Neural cell (in vitro differentiated cells): ENCODE results near the gene OXSR1. TPM values are rescaled to one million over a fixed set of nuclear protein-coding genes. Genes with fewer than 3 reads are reported as not detected.

Experiments used
- H2AFZ ChIP-seq: fragments of 200-600, 300-800 bp; sonication (generic), shearing (Covaris generic); 2 replicates; pipeline ENCODE4 v1.6.0; 2014; ENCODE audit warnings: low read depth, mild to moderate bottlenecking, antibody characterized with exemption, low read length, moderate library complexity
- H3F3A ChIP-seq: fragments of 200-600 bp; shearing (Covaris generic); 2 replicates; pipeline ENCODE4 v1.6.1; 2016; ENCODE audit warnings: mild to moderate bottlenecking, moderate library complexity, mixed read lengths, antibody characterized with exemption, low read length; ENCODE audit not compliant: insufficient read depth, poor library complexity, severe bottlenecking
- H3K27ac ChIP-seq: fragments of 200-600, 300-800 bp; sonication (generic), shearing (Covaris generic); 2 replicates; pipeline ENCODE4 v1.5.1; 2014; ENCODE audit warnings: mild to moderate bottlenecking, low read length, moderate library complexity
- H3K27me3 ChIP-seq: fragments of 300-800, 200-600 bp; sonication (generic), shearing (Covaris generic); 2 replicates; pipeline ENCODE4 v1.6.0; 2014; ENCODE audit warnings: mild to moderate bottlenecking, low read depth, low read length, moderate library complexity; ENCODE audit not compliant: insufficient read depth
- H3K36me3 ChIP-seq: fragments of 300-800, 200-600 bp; sonication (generic), shearing (Covaris generic); 2 replicates; pipeline ENCODE4 v1.5.1; 2014; ENCODE audit warnings: mild to moderate bottlenecking, antibody characterized with exemption, low read length, moderate library complexity; ENCODE audit not compliant: insufficient read depth
- H3K4me2 ChIP-seq: fragments of 300-800, 200-600 bp; sonication (generic), shearing (Covaris generic); 2 replicates; pipeline ENCODE4 v1.6.0; 2014; ENCODE audit warnings: mild to moderate bottlenecking, low read length
- H3K4me3 ChIP-seq: fragments of 300-800, 200-600 bp; sonication (generic), shearing (Covaris generic); 2 replicates; pipeline ENCODE4 v1.5.1; 2014; ENCODE audit warnings: mild to moderate bottlenecking, low read length, moderate library complexity
- H3K79me2 ChIP-seq: fragments of 200-600 bp; shearing (Covaris generic); replicated peaks from 2 replicates; pipeline ENCODE4 v1.6.0; 2014; ENCODE audit warnings: mild to moderate bottlenecking, low read length, moderate library complexity; ENCODE audit not compliant: insufficient read depth
- H3K9ac ChIP-seq: fragments of 300-800, 200-600 bp; sonication (generic), shearing (Covaris generic); 2 replicates; pipeline ENCODE4 v1.6.1; 2016; ENCODE audit warnings: mild to moderate bottlenecking, low read length, mixed read lengths
- H3K9me2 ChIP-seq: fragments of 200-600 bp; shearing (Covaris generic); 2 replicates; pipeline ENCODE4 v1.6.1; 2016; ENCODE audit warnings: mild to moderate bottlenecking, low read length, mixed read lengths; ENCODE audit not compliant: insufficient read depth
- H3K9me3 ChIP-seq: fragments of 200-600, 300-800 bp; sonication (generic), shearing (Covaris generic); 2 replicates; pipeline ENCODE4 v1.6.1; 2016; ENCODE audit warnings: mild to moderate bottlenecking, mixed run types, low read length, moderate library complexity, mixed read lengths
- H4K20me1 ChIP-seq: fragments of 200-600 bp; shearing (Covaris generic); 2 replicates; pipeline ENCODE4 v1.6.1; 2016; ENCODE audit warnings: mild to moderate bottlenecking, mixed run types; ENCODE audit not compliant: insufficient read depth
- EP300 ChIP-seq: fragments of 450-650 bp; conservative IDR thresholded peaks from 2 replicates; pipeline ENCODE4 v1.6.1; 2014; ENCODE audit warnings: antibody characterized with exemption, mild to moderate bottlenecking, moderate library complexity; ENCODE audit not compliant: poor library complexity, severe bottlenecking
- EZH2 ChIP-seq: fragments of 200-600, 300-800 bp; shearing (Covaris generic), sonication (generic); IDR thresholded peaks from 2 replicates; pipeline ENCODE4 v1.6.1; 2014; ENCODE audit warnings: antibody characterized with exemption, low read length, borderline replicate concordance, mild to moderate bottlenecking; ENCODE audit not compliant: insufficient read depth, poor library complexity, severe bottlenecking
- MXI1 ChIP-seq: fragments of 450-650 bp; conservative IDR thresholded peaks from 2 replicates; pipeline ENCODE4 v1.6.1; 2014; ENCODE audit warnings: antibody characterized with exemption, mild to moderate bottlenecking; ENCODE audit not compliant: poor library complexity, severe bottlenecking
- POLR2AphosphoS5 ChIP-seq: IDR thresholded peaks from 2 replicates; pipeline ENCODE4 v1.6.1; 2012
- RAD21 ChIP-seq: fragments of 450-650 bp; conservative IDR thresholded peaks from 2 replicates; pipeline ENCODE4 v1.6.1; 2014; ENCODE audit warnings: antibody characterized with exemption, mild to moderate bottlenecking, moderate library complexity
- REST ChIP-seq: IDR thresholded peaks from 2 replicates; pipeline ENCODE4 v1.6.1; 2012; ENCODE audit warnings: borderline replicate concordance
- SMC3 ChIP-seq: fragments of 450-650 bp; conservative IDR thresholded peaks from 2 replicates; pipeline ENCODE4 v1.6.1; 2014; ENCODE audit warnings: antibody characterized with exemption, mild to moderate bottlenecking, moderate library complexity; ENCODE audit not compliant: poor library complexity
- TAF1 ChIP-seq: IDR thresholded peaks from 2 replicates; pipeline ENCODE4 v1.6.1; 2012; ENCODE audit warnings: low read depth
- polyA plus RNA-seq: library from polyadenylated mRNA; depleted of rRNA; stranded (reverse); fragments of >200 nt; gene quantifications from 2 replicates; pipeline ENCODE4 v1.2.3, GENCODE V29; 2014
- TF ChIP-seq, protein P1 (sequence below): fragments of 450-650 bp; IDR thresholded peaks from 2 replicates; pipeline ENCODE4 v1.5.1; 2014; ENCODE audit warnings: antibody characterized with exemption, mild to moderate bottlenecking, moderate library complexity; ENCODE audit not compliant: poor library complexity, severe bottlenecking

The OXSR1 gene
- polyA plus RNA-seq, 1 donor from 2014 or later: 50.8 TPM

DNA sequence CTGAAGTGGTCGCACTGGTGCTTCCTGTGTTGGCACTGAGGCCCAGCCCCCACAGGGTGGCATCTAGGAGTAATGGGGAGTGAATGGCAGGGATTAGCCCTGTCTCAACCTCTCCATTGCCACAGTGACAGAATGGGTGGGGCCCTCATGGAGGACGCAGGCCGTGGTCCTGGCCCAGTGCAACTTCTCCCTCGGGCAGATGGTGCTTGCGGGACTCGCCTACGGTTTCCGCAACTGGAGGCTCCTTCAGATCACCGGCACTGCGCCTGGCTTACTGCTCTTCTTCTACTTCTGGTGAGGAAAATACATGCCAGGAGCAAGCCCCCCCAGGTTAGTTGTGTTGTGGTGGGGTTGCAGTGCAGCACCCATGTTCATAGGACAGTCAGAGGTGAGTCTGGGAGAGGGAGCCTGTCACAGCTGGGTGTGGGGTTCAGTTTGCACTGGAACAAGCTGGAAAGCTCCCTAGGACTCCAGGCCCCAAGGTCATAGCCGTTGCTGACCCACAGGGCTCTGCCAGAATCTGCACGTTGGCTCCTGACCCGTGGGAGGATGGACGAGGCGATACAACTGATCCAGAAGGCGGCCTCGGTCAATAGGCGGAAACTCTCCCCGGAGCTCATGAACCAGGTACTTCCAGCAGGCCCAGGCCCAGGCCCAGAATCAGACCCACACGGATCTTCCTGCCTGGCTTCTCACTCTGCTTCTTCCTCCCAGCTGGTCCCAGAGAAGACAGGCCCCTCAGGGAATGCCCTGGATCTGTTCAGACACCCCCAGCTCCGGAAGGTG, 109.7 kb downstream of the OXSR1 start:
- Histone ChIP-seq H3K27ac (no peak overlapping the region), H3K79me2 (no peaks in the 10 kb centered on the region), H3K9ac (no peak overlapping the region), H2AFZ (no peak overlapping the region), H3K27me3 (no peaks in the 10 kb centered on the region), H3K36me3 (no peaks in the 10 kb centered on the region), H3K9me3 (no peaks in the 10 kb centered on the region), H3K9me2 (no peaks in the 10 kb centered on the region), H3K4me2 (no peak overlapping the region), H3F3A (no peaks in the 10 kb centered on the region), H4K20me1 (no peaks in the 10 kb centered on the region), H3K4me3 (no peak overlapping the region)
- TF ChIP-seq SMC3 (no peak), RAD21 (no peak), REST (no peak), TAF1 (no peak), MXI1 (no peak), EZH2 (no peak), EP300 (no peak), POLR2AphosphoS5 (no peak)
- TF ChIP-seq, protein P1, sequence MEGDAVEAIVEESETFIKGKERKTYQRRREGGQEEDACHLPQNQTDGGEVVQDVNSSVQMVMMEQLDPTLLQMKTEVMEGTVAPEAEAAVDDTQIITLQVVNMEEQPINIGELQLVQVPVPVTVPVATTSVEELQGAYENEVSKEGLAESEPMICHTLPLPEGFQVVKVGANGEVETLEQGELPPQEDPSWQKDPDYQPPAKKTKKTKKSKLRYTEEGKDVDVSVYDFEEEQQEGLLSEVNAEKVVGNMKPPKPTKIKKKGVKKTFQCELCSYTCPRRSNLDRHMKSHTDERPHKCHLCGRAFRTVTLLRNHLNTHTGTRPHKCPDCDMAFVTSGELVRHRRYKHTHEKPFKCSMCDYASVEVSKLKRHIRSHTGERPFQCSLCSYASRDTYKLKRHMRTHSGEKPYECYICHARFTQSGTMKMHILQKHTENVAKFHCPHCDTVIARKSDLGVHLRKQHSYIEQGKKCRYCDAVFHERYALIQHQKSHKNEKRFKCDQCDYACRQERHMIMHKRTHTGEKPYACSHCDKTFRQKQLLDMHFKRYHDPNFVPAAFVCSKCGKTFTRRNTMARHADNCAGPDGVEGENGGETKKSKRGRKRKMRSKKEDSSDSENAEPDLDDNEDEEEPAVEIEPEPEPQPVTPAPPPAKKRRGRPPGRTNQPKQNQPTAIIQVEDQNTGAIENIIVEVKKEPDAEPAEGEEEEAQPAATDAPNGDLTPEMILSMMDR: no peak

DNA sequence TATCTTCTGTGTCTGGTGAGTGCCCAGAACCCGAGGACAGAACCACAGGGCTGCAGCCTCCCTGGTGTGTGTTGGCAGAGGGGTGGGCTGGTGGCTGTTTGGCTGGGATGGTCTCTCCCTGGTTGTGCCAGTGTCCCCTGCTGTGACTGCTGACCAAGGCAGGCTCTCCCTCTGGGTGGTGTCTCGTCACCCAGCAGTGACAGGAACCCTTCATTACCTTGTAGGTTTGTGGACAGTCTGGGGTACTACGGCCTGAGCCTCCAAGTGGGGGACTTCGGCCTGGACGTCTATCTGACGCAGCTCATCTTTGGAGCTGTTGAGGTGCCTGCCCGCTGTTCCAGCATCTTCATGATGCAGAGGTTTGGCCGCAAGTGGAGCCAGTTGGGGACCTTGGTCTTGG, 110.3 kb downstream of the OXSR1 start:
- Histone ChIP-seq H3K4me3 (no peak overlapping the region), H3K4me2 (no peak overlapping the region), H3K27me3 (no peaks in the 10 kb centered on the region), H3F3A (no peaks in the 10 kb centered on the region), H3K27ac (no peak overlapping the region), H3K9me3 (no peaks in the 10 kb centered on the region), H3K9me2 (no peaks in the 10 kb centered on the region), H2AFZ (no peak overlapping the region), H4K20me1 (no peaks in the 10 kb centered on the region), H3K9ac (no peak overlapping the region), H3K79me2 (no peaks in the 10 kb centered on the region), H3K36me3 (no peaks in the 10 kb centered on the region)
- no peak for TF ChIP-seq MXI1
- TF ChIP-seq EZH2: no peak
- TF ChIP-seq RAD21: no peak
- TF ChIP-seq, protein P1: no peak
- no peak for TF ChIP-seq EP300
- no peak for TF ChIP-seq POLR2AphosphoS5
- no peak for TF ChIP-seq SMC3
- TF ChIP-seq REST: no peak
- TF ChIP-seq TAF1: no peak
